T-cell (primary cell): Measurements from ENCODE around the gene PIK3CA. TPM values are rescaled to one million over a fixed set of nuclear protein-coding genes. Genes with fewer than 3 reads are reported as not detected.
A peak's percentile ranks its signal among the peaks of the same experiment; 100 is the strongest.
"Not testable (repeated sequence)": the region's sequence is repeated elsewhere in the genome, so short reads cannot be mapped to it uniquely, and the experiment has no call there.

Source experiments
- ATAC-seq, 4 experiments: fragments of 200-7000 bp in 3 of 4; fragments of 150-1000 bp in 1 of 4; cut with Tn5 transposase; replicated peaks in 1 of 4; 1 replicate in 3 of 4; 2 replicates in 1 of 4; pipeline ENCODE4 v1.10.0; 2021; ENCODE audit warnings: moderate library complexity in 3 of 4, mild to moderate bottlenecking in 2 of 4, moderate number of reproducible peaks in 1 of 4
- CTCF ChIA-PET, 2 donors: fragments of 300-600 bp; sonication (Branson Sonifier 250); formaldehyde crosslinking; loops; one replicate each; lab custom pipeline; 2022; ENCODE audit warnings: antibody characterized with exemption in 2 of 2; lab: Charles Lee
- POLR2A ChIA-PET, 2 donors: fragments of 300-600 bp; sonication (Branson Sonifier 250); formaldehyde crosslinking; loops; one replicate each; lab custom pipeline; 2022; ENCODE audit warnings: antibody characterized with exemption in 2 of 2; lab: Charles Lee
- DNase-seq, 35 experiments: peaks; one replicate each; pipeline versions ENCODE4 v3.0.0 to v3.0.0-alpha.2; 2013 to 2023
- H3K27ac ChIP-seq: one replicate; pipeline ENCODE4 v1.5.1; 2013; ENCODE audit warnings: low read length
- H3K27me3 ChIP-seq, 2 experiments: replicated peaks in 1 of 2; 1 replicate in 1 of 2; 2 replicates in 1 of 2; pipeline versions ENCODE4 v1.6.1 to v1.7.0; 2013; ENCODE audit warnings: low read length in 1 of 2, mixed read lengths in 1 of 2; ENCODE audit not compliant: control insufficient read depth in 2 of 2, insufficient read depth in 2 of 2; ENCODE audit errors: extremely low read depth in 1 of 2
- H3K36me3 ChIP-seq, 2 donors: 1 replicate in 1 of 2; 2 replicates in 1 of 2; pipeline versions ENCODE4 v1.6.1 to v1.7.0; 2013; ENCODE audit warnings: low read length in 1 of 2; ENCODE audit not compliant: control insufficient read depth in 2 of 2, insufficient read depth in 1 of 2; ENCODE audit errors: extremely low read depth in 1 of 2
- H3K4me1 ChIP-seq, 2 experiments: 1 replicate in 1 of 2; 2 replicates in 1 of 2; pipeline versions ENCODE4 v1.6.1 to v1.7.0; 2013; ENCODE audit warnings: low read length in 2 of 2, mixed read lengths in 1 of 2; ENCODE audit not compliant: insufficient read depth in 2 of 2, control insufficient read depth in 1 of 2; ENCODE audit errors: extremely low read depth in 1 of 2
- H3K4me3 ChIP-seq, 2 donors: 1 replicate in 1 of 2; 2 replicates in 1 of 2; pipeline versions ENCODE4 v1.5.1 to v1.7.0; 2013; ENCODE audit warnings: mild to moderate bottlenecking in 2 of 2, low read length in 1 of 2, moderate library complexity in 1 of 2; ENCODE audit not compliant: control insufficient read depth in 1 of 2; ENCODE audit errors: extremely low read depth in 1 of 2
- H3K9me3 ChIP-seq: 2 replicates; pipeline ENCODE4 v1.7.0; 2013
- H3K27ac Mint-ChIP-seq, 2 donors: one replicate each; pipeline ENCODE4 v1.8.0; 2020 to 2021; ENCODE audit warnings: mild to moderate bottlenecking in 2 of 2, mixed read lengths in 2 of 2
- H3K27me3 Mint-ChIP-seq, 2 donors: one replicate each; pipeline ENCODE4 v1.8.0; 2021 to 2022; ENCODE audit warnings: mixed read lengths in 2 of 2
- H3K36me3 Mint-ChIP-seq: one replicate; pipeline ENCODE4 v1.8.0; 2021; ENCODE audit warnings: mixed read lengths
- H3K4me1 Mint-ChIP-seq, 3 donors: one replicate each; pipeline ENCODE4 v1.8.0; 2020 to 2022; ENCODE audit warnings: mixed read lengths in 3 of 3, mild to moderate bottlenecking in 1 of 3
- H3K4me3 Mint-ChIP-seq, 3 donors: one replicate each; pipeline ENCODE4 v1.8.0; 2020 to 2022; ENCODE audit warnings: mild to moderate bottlenecking in 3 of 3, mixed read lengths in 3 of 3, moderate library complexity in 3 of 3
- H3K9me3 Mint-ChIP-seq, 3 donors: one replicate each; pipeline ENCODE4 v1.8.0; 2020 to 2022; ENCODE audit warnings: mixed read lengths in 3 of 3
- WGBS: methylation state at CpG from one replicate; pipeline ENCODE4 v1.1.5; 2013; ENCODE audit warnings: missing lambda C conversion rate; ENCODE audit not compliant: insufficient coverage; 5-methylcytosine and 5-hydroxymethylcytosine counted together
- total RNA-seq, 35 experiments: library from RNA in 6 of 35; stranded (reverse) in 6 of 35; fragments of 120-200 nt in 1 of 35; gene quantifications; one replicate each; pipeline versions ENCODE4 v1.2.1 to v1.2.4 and lab custom pipeline; 2013 to 2026

The PIK3CA gene
- total RNA-seq, 5 donors from 2014 or later (not counting 1 experiment from before 2014, with no cell fraction given): 33.8 to 43.5 (median 34.8) TPM

DNA sequence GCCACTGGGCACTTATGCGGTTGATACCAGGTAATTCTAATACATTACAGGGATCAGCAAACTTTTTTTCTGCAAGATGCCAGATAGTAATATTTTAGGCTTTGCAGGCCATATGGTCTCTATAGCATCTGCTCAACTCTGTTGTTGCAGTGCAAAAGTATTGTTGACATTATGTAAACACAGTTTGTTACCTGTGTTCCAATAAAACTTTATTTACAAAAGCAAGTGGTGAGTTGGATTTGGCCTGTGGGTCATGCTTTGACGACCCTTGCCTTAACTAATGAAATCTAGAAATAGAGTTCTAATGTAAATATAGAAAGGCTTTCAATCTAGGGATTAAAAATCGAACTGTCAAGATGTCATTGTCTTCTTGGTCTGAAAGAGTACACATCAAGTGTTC lies 44.4 kb downstream of the PIK3CA start:
- ChIA-PET CTCF (no interaction called here), POLR2A (interaction anchor here in 1 of 2 donors (1.0 kb wide), 1 partner anchor 43 kb away, joined by 3 read pairs; no protein-coding TSS in a partner anchor)
- no peak overlapping the region for H3K27ac ChIP-seq
- DNase-seq (no peak), ATAC-seq (no peak)
- H3K4me3 Mint-ChIP-seq: no peak overlapping the region
- peak overlapping the region in 1 of 2 donors; percentile 37 for H3K27ac Mint-ChIP-seq
- no CpG with 5 or more reads among the region's 3 CpGs for WGBS
- peaks cover 75 to 83% (median 81%) of the 10 kb centered on the region in 3 donors for H3K4me1 Mint-ChIP-seq
- H3K27me3 ChIP-seq: no peaks in the 10 kb centered on the region
- no peak overlapping the region for H3K4me3 ChIP-seq
- H3K9me3 ChIP-seq: no peaks in the 10 kb centered on the region
- H3K36me3 Mint-ChIP-seq: peaks cover 4% of the 10 kb centered on the region
- no peaks in the 10 kb centered on the region for H3K9me3 Mint-ChIP-seq
- no peaks in the 10 kb centered on the region for H3K27me3 Mint-ChIP-seq
- H3K4me1 ChIP-seq: peaks cover 4 to 13% of the 10 kb centered on the region in 2 experiments
- H3K36me3 ChIP-seq: no peaks in the 10 kb centered on the region

DNA sequence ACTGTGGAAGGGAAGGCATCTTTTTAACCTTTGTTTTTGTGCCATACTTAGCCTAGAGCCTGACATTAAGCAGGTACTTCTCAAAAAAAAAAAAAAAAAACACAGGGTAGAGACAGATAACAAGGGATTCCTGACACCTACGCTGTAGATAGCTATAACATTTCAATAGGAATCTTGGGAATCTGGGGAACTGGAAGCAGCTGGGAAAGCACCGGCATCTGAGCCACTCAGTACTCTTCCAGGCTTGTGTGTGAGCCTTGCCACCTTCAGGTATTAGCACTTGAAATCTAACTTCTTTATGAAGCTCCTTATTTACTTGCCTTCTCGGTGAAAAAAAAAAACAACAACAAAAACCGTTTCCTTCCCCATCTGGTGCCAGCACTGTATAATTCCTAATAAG lies 46.8 kb downstream of the PIK3CA start:
- Mint-ChIP-seq H3K27me3 (no peaks in the 10 kb centered on the region), H3K9me3 (no peaks in the 10 kb centered on the region), H3K4me3 (no peak overlapping the region), H3K4me1 (peaks cover 69 to 74% (median 69%) of the 10 kb centered on the region in 3 donors), H3K36me3 (peaks cover 10% of the 10 kb centered on the region), H3K27ac (peak overlapping the region; percentile 71 to 86)
- WGBS: 90% methylated on average over 2 of the region's 4 CpGs
- DNase-seq (no peak), ATAC-seq (no peak)
- peaks cover 0 to 4% of the 10 kb centered on the region in 2 donors for H3K36me3 ChIP-seq
- H3K9me3 ChIP-seq: no peaks in the 10 kb centered on the region
- ChIA-PET CTCF (interaction anchor here (0.6 to 1.3 kb wide), 2 partner anchors 9 to 51 kb away, joined by 3 read pairs; no protein-coding TSS in a partner anchor), POLR2A (interaction anchor here (0.6 to 1.1 kb wide), 5 partner anchors 10 to 169 kb away, joined by 3 to 9 read pairs (median 4); no protein-coding TSS in a partner anchor)
- no peak overlapping the region for H3K4me3 ChIP-seq
- H3K4me1 ChIP-seq: peaks cover 4 to 13% of the 10 kb centered on the region in 2 experiments
- H3K27ac ChIP-seq: no peak overlapping the region
- no peaks in the 10 kb centered on the region for H3K27me3 ChIP-seq

DNA sequence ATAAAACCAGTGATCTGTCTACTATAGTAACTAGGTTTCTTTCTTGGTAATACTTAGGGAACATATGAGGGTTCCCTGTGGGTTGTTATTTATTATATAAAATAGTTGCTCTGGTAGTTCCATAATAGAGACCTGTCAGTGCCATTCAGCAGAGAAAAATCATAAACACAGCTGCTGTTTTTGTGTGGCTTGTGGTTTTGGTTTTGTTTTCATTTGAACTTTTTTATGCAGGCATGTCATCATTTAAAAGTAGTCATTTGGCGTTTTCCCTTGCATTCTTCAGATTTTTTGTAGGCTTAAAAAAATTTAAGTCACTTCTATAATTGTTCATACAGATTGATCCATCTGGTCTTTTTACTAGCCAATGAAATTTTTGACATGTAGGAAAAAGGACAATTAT lies 47.9 kb downstream of the PIK3CA start:
- ATAC-seq (peak; percentile 43 to 81 (median 64)), DNase-seq (peak in 11 of 35 experiments; percentile 2 to 64 (median 9))
- H3K4me1 Mint-ChIP-seq: peaks cover 57 to 68% (median 58%) of the 10 kb centered on the region in 3 donors
- Histone ChIP-seq H3K27ac (no peak overlapping the region), H3K9me3 (no peaks in the 10 kb centered on the region), H3K36me3 (peaks cover 0 to 8% of the 10 kb centered on the region in 2 donors), H3K4me1 (peaks cover 4 to 13% of the 10 kb centered on the region in 2 experiments), H3K27me3 (no peaks in the 10 kb centered on the region), H3K4me3 (no peak overlapping the region)
- WGBS: no CpG with 5 or more reads among the region's 1 CpG
- ChIA-PET POLR2A (no interaction called here), CTCF (interaction anchor here in 1 of 2 donors (0.6 kb wide), 1 partner anchor 47 kb away, joined by 3 read pairs; no protein-coding TSS in a partner anchor)
- no peaks in the 10 kb centered on the region for H3K9me3 Mint-ChIP-seq
- H3K36me3 Mint-ChIP-seq: peaks cover 16% of the 10 kb centered on the region
- H3K4me3 Mint-ChIP-seq: no peak overlapping the region
- no peaks in the 10 kb centered on the region for H3K27me3 Mint-ChIP-seq
- peak overlapping the region; percentile 20 to 86 for H3K27ac Mint-ChIP-seq

DNA sequence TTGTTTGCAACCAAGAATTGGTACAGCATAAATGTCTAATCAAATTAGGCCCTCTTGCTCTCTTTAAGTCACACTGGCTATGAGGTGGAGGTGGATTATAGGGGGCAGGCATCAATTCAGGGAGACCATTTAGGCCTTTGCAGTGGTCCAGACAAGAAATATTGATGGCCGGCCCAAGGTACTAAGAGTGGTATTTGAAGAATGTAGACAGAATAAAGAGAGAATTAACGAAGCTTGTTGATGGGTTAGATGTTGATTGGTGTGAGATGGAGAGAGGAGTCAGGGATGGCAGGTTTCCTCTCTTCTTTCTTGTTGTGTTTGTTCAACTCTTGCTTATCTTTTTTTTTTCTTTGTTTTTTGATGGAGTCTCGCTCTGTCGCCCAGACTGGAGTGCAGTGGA lies 48.5 kb downstream of the PIK3CA start:
- H3K4me3 ChIP-seq: no peak overlapping the region
- 94% methylated on average over 2 of the region's 4 CpGs for WGBS
- DNase-seq (no peak), ATAC-seq (no peak)
- H3K27ac Mint-ChIP-seq: peak overlapping the region; percentile 20 to 86
- peaks cover 19% of the 10 kb centered on the region for H3K36me3 Mint-ChIP-seq
- H3K27me3 Mint-ChIP-seq: no peaks in the 10 kb centered on the region
- H3K36me3 ChIP-seq: peaks cover 0 to 10% of the 10 kb centered on the region in 2 donors
- H3K4me1 Mint-ChIP-seq: peaks cover 54 to 62% (median 57%) of the 10 kb centered on the region in 3 donors
- no peaks in the 10 kb centered on the region for H3K9me3 ChIP-seq
- no peak overlapping the region for H3K27ac ChIP-seq
- ChIA-PET CTCF (no interaction called here), POLR2A (no interaction called here)
- no peaks in the 10 kb centered on the region for H3K27me3 ChIP-seq
- H3K9me3 Mint-ChIP-seq: no peaks in the 10 kb centered on the region
- peaks cover 4 to 13% of the 10 kb centered on the region in 2 experiments for H3K4me1 ChIP-seq
- no peak overlapping the region for H3K4me3 Mint-ChIP-seq

DNA sequence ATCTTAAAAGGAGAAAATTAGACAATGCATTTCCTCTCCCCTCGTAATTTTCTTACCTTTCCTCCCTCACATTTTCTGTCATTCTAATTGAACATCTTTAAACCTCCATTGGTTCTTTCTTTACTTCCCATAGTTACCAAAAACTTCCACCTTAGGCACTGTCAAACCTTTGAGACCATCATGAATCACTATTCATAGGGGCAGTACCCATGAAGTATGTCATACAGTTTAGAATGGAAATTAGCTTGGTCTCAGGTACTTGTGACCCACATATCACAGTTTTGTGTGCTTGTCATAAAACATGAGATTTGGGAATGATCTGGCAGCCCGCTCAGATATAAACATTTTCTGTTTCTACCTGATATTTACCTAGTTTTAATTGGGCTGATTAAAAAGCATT lies 52.6 kb downstream of the PIK3CA start:
- peaks cover 0 to 4% of the 10 kb centered on the region in 2 experiments for H3K4me1 ChIP-seq
- no peak for DNase-seq
- 100% methylated on average over 1 of the region's 2 CpGs for WGBS
- CTCF ChIA-PET: no interaction called here
- Mint-ChIP-seq H3K27me3 (no peaks in the 10 kb centered on the region), H3K36me3 (peaks cover 31% of the 10 kb centered on the region), H3K27ac (no peak overlapping the region), H3K4me1 (peaks cover 21 to 29% (median 27%) of the 10 kb centered on the region in 3 donors), H3K4me3 (no peak overlapping the region), H3K9me3 (no peaks in the 10 kb centered on the region)
- H3K27me3 ChIP-seq: no peaks in the 10 kb centered on the region
- no peak for ATAC-seq
- no peak overlapping the region for H3K27ac ChIP-seq
- no peak overlapping the region for H3K4me3 ChIP-seq
- H3K9me3 ChIP-seq: no peaks in the 10 kb centered on the region
- peaks cover 3 to 17% of the 10 kb centered on the region in 2 donors for H3K36me3 ChIP-seq
- POLR2A ChIA-PET: no interaction called here

DNA sequence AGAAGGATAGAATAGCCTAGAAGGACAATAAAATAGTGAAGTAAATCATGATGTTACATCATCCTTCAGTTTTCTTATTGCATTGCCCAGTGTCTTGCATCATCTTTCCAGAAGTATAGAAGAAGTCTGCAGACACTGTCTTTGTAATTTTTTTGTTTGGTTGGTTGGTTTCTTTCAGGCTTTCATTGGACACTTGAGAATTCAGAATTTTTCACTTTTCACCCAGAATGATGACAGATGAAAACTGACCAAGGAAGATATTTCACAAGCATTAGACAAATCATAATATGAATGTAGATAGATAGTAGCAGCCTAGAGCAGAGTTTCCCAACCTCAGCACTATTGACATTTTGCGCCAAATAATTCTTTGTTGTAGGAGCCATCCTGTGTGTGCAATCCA lies 67.4 kb downstream of the PIK3CA start:
- peaks cover 19% of the 10 kb centered on the region for H3K36me3 Mint-ChIP-seq
- H3K4me3 Mint-ChIP-seq, CTCF ChIA-PET, H3K4me3 ChIP-seq, H3K4me1 Mint-ChIP-seq, POLR2A ChIA-PET, ATAC-seq, H3K27ac Mint-ChIP-seq, DNase-seq, H3K9me3 Mint-ChIP-seq, H3K4me1 ChIP-seq, H3K27ac ChIP-seq, H3K27me3 ChIP-seq, H3K27me3 Mint-ChIP-seq, H3K9me3 ChIP-seq: not testable (repeated sequence)
- H3K36me3 ChIP-seq: peaks cover 0 to 34% of the 10 kb centered on the region in 2 donors
- WGBS: no CpG with 5 or more reads among the region's 1 CpG
